HT1080 (cell line): Measurements from ENCODE around the gene GPLD1. TPM values are rescaled to one million over a fixed set of nuclear protein-coding genes. Genes with fewer than 3 reads are reported as not detected.
A peak's percentile ranks its signal among the peaks of the same experiment; 100 is the strongest.
"Not testable (repeated sequence)": the region's sequence is repeated elsewhere in the genome, so short reads cannot be mapped to it uniquely, and the experiment has no call there.

ENCODE experiments used
- DNase-seq: peaks from one replicate; pipeline ENCODE4 v3.0.0-alpha.2; 2015; ENCODE audit warnings: low read depth
- total RNA-seq: library from RNA; depleted of rRNA; stranded (reverse); fragments of >200 nt; shearing (Covaris generic); gene quantifications from 2 replicates; pipeline ENCODE4 v1.2.3, GENCODE V29; 2014

The GPLD1 gene
- total RNA-seq, 1 experiment from 2014 or later, result 0.13 TPM

DNA sequence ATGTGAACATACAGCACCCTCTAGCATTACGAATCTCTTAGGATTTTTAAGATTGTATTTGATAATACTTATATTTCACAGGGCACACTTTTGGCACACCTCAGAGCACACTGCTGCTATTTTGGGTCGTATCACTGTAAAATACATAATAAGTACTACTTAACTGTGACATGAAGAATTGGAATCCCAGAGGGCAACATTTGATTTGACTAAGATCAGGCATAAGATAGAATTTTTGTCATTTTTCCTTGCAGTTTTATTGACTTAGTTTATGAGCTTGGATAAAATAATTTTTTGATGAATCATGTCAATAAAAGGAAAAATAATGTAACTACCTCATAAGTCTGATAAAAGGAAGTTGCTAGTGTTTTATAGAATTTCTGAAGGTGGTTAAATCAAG is 64.3 kb downstream of the GPLD1 start:
- DNase-seq, result no peak

- DNase-seq, result no peak
Measured at GRCh38 chr6:24419526-24419925, 69.9 kb downstream of the GPLD1 start.

DNA sequence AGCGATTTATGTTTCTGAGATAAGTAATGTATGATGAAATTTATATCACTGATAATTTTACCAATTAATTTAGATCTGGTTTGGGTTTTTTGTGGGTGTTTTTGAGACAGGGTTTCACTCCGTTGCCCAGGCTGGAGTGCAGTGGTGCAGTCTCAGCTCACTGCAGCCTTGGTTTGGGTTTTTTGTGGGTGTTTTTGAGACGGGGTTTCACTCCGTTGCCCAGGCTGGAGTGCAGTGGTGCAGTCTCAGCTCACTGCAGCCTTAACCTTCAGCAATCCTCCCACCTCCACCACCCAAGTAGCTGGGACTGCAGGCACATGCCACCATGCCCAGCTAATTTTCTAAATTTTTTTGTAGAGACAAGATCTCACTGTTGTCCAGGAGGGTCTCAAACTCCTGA is 73.6 kb downstream of the GPLD1 start:
- no peak for DNase-seq

GRCh38 chr6:24414531-24414930 is 74.8 kb downstream of the GPLD1 start:
- not testable (repeated sequence) for DNase-seq

DNA sequence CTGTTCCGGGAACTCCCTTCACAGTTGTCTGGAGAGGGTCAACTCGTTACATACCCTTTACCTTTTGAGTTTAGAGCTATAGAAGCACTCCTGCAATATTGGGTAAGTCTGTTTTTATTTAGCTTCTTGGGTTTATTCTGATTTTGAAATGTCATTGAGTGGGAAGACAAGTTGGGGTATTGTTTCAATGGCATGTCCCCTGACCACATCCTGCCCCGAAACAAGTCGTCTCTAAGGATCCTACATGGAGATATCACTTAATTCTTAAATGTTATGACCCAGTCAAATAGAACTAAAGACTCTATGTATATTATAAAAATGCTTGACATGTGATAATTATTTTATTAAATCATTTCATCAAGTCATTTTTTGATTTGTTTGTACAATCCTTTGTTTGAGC is 77.1 kb downstream of the GPLD1 start:
- no peak for DNase-seq

GRCh38 chr6:24410622-24411021 is 78.8 kb downstream of the GPLD1 start:
- DNase-seq, result no peak

DNA sequence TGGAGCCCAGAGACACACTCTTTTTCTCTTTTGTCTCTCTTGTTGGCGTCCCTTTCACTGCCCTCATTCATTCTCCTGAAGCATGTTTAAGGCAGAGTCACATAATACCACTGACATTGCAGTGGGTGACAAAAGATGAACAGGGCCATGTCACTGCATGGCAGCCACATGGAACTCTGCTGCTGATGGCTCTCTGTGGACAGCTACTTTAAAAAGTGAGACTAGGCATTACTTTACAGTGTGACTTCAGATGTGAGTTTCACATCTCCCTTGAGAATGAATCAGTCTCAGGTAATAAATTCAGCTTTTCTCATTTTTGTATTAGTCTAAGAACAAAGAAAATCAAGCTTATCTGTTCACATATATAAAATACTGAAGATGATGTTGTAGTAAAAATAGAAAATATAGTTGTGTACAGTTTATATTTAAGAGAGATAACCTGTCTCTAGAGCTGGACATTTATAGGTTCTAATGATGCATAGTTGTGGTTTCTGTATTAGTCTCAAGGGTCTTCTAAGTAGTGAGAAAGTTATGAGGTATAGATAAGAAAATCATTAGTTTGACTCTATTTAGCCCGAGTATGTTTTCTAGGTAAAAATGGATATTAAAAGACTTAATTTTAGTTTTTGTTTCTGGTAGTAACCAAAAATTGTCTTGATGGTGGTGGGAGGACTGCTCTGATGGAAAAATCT is 80.5 kb downstream of the GPLD1 start:
- DNase-seq, result no peak

DNA sequence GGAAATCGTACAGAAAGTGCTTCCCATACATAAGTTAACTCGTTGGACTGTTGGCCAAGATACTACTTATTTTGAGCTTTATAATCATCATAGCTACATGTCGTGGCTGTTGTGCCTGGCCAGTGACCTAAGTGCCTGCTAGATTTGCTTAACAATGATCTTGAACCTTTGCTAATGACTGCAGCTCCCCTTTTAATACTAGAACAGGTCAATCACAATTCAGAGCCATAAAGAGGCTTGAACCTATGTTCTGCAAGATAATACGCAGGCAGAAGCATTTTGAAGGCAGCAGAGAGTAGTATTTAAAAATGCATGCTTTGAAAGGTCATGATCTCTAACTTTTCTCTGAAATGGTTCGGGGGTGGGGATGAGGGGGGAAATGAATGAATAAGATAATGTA is 84.1 kb downstream of the GPLD1 start:
- no peak for DNase-seq

DNA sequence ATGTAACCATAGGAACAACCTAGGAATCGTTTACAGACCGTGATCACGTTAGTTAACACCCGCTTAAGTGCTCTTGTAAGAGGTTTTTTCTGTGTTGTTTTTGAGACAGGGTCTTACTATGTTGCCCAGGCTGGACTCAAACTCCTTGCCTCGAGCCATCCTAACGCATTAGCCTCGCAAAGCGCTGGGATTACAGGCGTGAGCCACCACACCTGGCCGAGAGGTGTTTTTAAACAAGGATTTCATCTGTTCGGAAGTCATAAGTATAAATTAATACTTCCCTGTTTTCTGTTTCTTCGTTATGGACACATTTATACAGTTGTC is 85.9 kb downstream of the GPLD1 start:
- DNase-seq, result no peak

GRCh38 chr6:24402697-24403500 is 86.5 kb downstream of the GPLD1 start, which contains the start of gene MRS2:
Gene MRS2, plus strand, starts transcription at chr6:24402936. Its CDS starts 111 bp downstream, at chr6:24403047.
- peak; percentile 71 for DNase-seq

DNA sequence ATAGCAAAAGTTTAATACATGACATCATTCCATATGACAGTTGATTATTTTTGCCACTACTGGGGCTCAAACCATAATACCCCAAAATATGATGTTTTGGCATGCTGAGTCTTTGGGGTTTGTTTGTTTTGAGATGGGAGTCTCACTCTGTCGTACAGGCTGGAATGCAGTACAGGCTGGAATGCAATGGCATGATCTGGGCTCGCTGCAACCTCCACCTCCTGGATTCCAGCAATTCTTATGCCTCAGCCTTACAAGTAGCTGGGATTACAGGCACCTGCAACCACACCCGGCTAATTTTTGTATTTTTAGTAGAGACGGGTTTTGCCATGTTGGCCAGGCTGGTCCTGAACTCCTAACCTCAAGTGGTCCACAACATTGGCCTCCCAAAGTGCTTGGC is 87.9 kb downstream of the GPLD1 start:
- no peak for DNase-seq

GRCh38 chr6:24400045-24401039 is 89.0 kb downstream of the GPLD1 start:
- not testable (repeated sequence) for DNase-seq

- DNase-seq, result no peak
Measured at GRCh38 chr6:24397631-24398030, 91.7 kb downstream of the GPLD1 start.

GRCh38 chr6:24396824-24397223 is 92.6 kb downstream of the GPLD1 start:
- no peak for DNase-seq

GRCh38 chr6:24394780-24395437 is 94.5 kb downstream of the GPLD1 start:
- DNase-seq, result peak; percentile 57

GRCh38 chr6:24394061-24394779 is 95.2 kb downstream of the GPLD1 start:
- DNase-seq, result no peak

DNA sequence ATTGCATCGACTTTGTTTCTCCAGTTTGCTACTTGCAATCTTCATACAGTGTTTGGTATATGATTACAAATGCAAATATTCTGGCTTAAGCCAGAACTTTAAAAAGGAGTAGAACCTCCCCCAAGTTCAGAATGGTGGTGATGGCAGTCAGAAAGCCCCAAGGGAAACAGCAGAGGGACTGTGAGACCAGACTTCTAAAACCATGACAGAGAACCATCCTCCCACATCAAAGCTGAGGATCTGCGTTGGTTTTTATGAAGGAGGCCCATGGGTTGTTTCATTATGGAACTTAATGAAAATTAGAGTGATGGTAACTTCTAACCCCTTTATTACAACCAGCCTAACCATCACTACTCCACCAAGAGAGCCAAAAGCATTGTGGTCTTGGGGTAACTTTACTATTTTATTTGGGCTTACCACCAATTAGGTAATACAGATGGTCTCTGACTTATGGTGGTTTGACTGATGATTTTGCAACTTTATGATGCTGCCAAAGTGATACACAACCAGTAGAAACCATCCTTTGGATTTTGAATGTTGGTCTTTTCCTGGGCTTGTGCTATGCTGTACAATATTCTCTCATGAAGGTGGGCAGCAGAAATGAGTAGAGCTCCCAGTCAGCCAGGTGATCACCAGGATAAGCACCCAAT is 97.5 kb downstream of the GPLD1 start:
- DNase-seq, result no peak

DNA sequence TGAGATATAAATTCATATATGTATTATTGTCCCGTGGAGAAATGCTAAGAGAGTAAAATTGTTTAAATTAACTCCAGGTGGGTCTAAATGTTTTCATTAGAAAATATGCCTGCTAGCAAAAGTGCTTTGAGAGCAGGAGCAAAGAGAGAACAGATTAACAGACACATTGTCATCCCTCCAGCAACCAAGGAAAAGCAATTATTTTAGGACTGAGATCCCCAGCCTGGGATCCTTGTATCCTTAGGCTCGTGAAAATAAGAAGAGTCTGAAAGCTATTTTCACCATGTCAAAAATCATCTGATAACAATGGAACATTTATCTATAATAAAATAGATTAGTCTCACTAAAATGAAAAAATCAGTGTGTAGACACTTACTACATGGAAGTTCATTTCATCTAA is 98.2 kb downstream of the GPLD1 start:
- DNase-seq, result no peak

DNA sequence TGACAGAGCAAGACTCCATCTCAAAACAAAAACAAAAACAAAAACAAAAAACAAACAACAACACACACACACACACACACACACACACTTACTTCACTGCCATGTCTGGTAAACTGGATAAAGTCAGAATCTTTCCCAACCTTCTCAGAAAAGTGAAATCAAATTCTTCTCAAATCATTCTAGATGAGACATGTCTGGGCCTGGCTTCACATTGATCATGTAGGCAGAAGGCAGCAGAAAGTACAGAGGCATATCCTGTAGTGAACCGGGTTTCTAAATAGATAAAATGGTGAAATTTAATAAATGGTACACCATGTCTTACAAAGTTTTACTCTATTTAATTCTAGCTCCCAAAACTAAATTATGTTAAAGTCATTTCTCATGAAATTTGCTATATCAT is 101.6 kb downstream of the GPLD1 start:
- DNase-seq, result no peak
